ENCODE results near the gene VPS39. TPM values are rescaled to one million over a fixed set of nuclear protein-coding genes. Genes with fewer than 3 reads are reported as not detected.

VPS39 gene
- total and polyA plus RNA-seq, 2 of the 13 experiments (the other 11 are each of a cell fraction or from before 2014, with no cell fraction given), result 22.9 to 32.0 TPM

DNA sequence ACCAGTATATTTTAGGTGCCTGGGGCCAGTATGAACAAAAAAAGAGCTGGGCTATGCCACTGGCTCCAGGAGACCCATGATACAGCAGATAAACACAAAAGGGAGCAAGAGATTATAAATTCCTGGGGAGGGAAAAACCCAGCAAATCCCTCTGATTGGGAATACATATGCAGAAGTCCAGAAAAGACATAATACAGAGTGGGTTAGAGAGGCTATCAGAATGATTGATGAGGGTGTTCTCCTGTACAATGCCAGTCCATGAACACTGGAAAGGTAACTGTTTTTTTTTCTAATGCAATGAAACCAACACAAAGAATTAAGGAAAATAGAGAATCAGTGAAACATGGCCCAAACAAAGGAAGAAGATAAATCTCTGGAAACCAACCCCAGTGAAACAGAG is 5.4 kb upstream of the VPS39 start:
- Histone ChIP-seq H3K9me3 (ENCODE audit: low read length) (no peaks in the 10 kb centered on the region), H3K4me1 (ENCODE audit: insufficient read depth, low read length) (peaks cover 3% of the 10 kb centered on the region), H2AFZ (ENCODE audit: low read length) (no peak overlapping the region), H3K4me2 (ENCODE audit: low read depth, low read length) (no peak overlapping the region), H3K36me3 (replicated peaks in 1 of 2; ENCODE audit: control insufficient read depth in 1 of 2, insufficient read depth in 2 of 2, low read length in 2 of 2) (peaks cover 13 to 60% of the 10 kb centered on the region in 2 experiments), H4K20me1 (ENCODE audit: insufficient read depth, low read length) (no peaks in the 10 kb centered on the region), H3K4me3 (replicated peaks in 1 of 3; ENCODE audit: insufficient read depth in 1 of 3, low read depth in 2 of 3, low read length in 3 of 3) (no peak overlapping the region), H3K9ac (ENCODE audit: insufficient read depth, low read depth, low read length) (no peak overlapping the region), H3K27me3 (ENCODE audit: control insufficient read depth in 1 of 2, insufficient read depth in 2 of 2, low read length in 2 of 2) (no peaks in the 10 kb centered on the region), H3K79me2 (ENCODE audit: insufficient read depth, low read length) (no peaks in the 10 kb centered on the region), H3K27ac (ENCODE audit: extremely low read length, insufficient read depth, low read length) (no peak overlapping the region)
- DNase-seq (ENCODE audit: low spot score) (no peak), ATAC-seq (no peak), FAIRE-seq (no peak)
- ChIA-PET CTCF (ENCODE audit: low intra/inter-chr PET ratio, low total read pairs) (no interaction called here), POLR2A (no interaction called here)
- TF ChIP-seq SNAI1 (CRISPR knock-in tag; IDR thresholded peaks at IDR 0.05; ENCODE audit: borderline replicate concordance), result no peak
- no peak for TF ChIP-seq IKZF1 (IDR thresholded peaks at IDR 0.05)
- no peak for TF ChIP-seq ZNF598 (CRISPR knock-in tag; IDR thresholded peaks at IDR 0.05; ENCODE audit: borderline replicate concordance)
- no peak for TF ChIP-seq ZNF724P (CRISPR knock-in tag; IDR thresholded peaks at IDR 0.05; ENCODE audit: borderline replicate concordance)
- no peak for TF ChIP-seq MATR3 (CRISPR knock-in tag; IDR thresholded peaks at IDR 0.05)
- TF ChIP-seq SUZ12 (IDR thresholded peaks at IDR 0.05; ENCODE audit: low read depth, low read length), result no peak
- TF ChIP-seq, protein P1, sequence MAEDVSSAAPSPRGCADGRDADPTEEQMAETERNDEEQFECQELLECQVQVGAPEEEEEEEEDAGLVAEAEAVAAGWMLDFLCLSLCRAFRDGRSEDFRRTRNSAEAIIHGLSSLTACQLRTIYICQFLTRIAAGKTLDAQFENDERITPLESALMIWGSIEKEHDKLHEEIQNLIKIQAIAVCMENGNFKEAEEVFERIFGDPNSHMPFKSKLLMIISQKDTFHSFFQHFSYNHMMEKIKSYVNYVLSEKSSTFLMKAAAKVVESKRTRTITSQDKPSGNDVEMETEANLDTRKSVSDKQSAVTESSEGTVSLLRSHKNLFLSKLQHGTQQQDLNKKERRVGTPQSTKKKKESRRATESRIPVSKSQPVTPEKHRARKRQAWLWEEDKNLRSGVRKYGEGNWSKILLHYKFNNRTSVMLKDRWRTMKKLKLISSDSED (CRISPR knock-in tag; IDR thresholded peaks at IDR 0.05), result no peak
- TF ChIP-seq, protein P2, sequence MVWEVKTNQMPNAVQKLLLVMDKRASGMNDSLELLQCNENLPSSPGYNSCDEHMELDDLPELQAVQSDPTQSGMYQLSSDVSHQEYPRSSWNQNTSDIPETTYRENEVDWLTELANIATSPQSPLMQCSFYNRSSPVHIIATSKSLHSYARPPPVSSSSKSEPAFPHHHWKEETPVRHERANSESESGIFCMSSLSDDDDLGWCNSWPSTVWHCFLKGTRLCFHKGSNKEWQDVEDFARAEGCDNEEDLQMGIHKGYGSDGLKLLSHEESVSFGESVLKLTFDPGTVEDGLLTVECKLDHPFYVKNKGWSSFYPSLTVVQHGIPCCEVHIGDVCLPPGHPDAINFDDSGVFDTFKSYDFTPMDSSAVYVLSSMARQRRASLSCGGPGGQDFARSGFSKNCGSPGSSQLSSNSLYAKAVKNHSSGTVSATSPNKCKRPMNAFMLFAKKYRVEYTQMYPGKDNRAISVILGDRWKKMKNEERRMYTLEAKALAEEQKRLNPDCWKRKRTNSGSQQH (CRISPR knock-in tag; IDR thresholded peaks at IDR 0.05; ENCODE audit: low read depth), result no peak
- TF ChIP-seq IRX3 (CRISPR knock-in tag; IDR thresholded peaks at IDR 0.05; ENCODE audit: borderline replicate concordance, low read depth), result no peak
- TF ChIP-seq NFRKB (IDR thresholded peaks at IDR 0.05), result no peak
- TF ChIP-seq ZNF30 (CRISPR knock-in tag; IDR thresholded peaks at IDR 0.05), result no peak
- in situ Hi-C loops (cut with HindIII; ENCODE audit: extremely low pct_ligation_motif_present, low pct_unique_long_range_greater_than_20kb), result no loop called here
- BruUV-seq (replicated peaks), result no TSS peak
- intact Hi-C loops (cut with micrococcal nuclease; ENCODE audit: unreplicated experiment), result no loop called here

Measured in HepG2 (cell line).